HG02642 (cell line): ENCODE results near the gene DCP1B.

Experiments
- ATAC-seq: cut with Tn5 transposase; IDR thresholded peaks from one replicate; pipeline ENCODE4 v1.9.1; 2021; ENCODE audit warnings: mild to moderate bottlenecking; ENCODE audit not compliant: unreplicated experiment, poor library complexity

The DCP1B gene

DNA sequence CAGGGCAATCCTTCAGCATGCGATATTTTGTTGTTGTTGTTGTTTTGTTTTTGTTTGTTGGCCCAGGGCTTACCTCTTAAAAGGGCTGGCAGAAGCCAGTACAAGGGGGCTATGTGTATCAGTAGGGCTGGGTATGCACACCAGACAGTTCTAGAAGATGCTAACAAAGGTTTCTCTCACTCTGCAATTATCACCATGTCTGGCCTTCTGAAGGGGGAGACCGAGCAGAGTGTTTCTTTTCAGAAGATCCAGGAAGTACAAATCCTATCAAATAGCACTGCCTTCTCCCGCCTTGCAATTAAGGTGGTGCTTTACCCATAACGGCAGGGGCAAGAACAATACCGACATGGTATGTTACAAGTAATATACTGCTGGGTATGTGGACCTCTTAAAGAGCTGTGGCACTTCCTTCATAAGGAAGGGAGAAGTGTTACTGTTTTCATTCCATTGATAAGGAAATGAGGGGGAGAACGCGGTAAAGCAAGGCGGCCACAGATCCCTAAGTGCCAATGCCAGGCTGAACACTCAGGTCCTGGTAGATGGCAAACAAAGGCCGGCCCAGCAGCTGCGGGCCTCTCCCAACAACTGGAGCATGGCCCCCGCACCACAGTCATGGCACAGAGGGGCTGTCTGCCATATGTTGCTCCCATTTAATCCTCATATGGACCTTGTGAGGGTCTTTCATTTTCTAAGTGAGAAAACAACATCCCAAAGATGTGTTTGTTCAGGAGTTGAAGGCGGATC, 66.6 kb downstream of the DCP1B start:
- no peak for ATAC-seq

DNA sequence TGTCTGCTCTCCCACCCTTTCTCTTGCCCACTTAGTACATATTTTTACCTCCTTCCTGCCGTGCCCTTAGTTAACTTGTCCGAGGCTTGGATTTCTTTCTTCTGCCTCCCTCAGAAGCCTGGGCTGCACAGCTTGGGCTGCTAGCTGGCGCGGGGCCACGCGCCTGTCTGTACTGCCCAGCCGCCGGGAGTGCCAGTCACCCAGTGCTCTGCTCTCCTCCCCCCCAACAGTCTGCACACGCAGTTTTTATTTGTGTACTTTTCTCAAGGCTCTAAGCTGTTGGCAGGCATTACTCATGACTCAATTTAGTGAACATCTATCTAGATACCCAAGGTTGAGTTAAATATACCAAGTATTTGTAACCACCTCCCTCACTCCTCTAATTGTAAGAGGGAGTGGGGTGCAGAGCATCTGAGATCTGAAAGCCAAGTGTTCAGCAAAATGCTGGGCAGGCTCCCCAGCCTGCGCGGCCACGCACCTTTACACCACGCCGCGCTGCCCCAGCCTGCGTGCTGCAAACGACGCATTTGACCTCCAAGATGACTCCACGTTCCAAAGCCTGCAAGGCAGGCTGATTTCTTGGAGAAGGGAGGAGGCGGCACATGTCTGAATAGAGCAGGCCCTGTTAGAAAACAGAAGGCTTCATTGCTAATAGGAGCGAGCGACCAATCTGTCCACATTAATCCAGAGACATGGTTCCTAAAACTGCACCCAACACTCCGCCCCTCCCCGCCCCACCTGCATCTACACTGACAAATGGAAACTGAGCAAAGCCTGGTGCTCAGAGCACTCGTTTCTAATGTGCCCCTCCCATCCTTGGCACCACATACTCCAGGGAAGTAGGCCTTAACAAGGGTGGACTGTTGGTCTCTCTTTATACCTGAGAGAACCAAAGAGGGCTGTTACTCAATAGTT, 67.6 kb downstream of the DCP1B start:
- no peak for ATAC-seq

DNA sequence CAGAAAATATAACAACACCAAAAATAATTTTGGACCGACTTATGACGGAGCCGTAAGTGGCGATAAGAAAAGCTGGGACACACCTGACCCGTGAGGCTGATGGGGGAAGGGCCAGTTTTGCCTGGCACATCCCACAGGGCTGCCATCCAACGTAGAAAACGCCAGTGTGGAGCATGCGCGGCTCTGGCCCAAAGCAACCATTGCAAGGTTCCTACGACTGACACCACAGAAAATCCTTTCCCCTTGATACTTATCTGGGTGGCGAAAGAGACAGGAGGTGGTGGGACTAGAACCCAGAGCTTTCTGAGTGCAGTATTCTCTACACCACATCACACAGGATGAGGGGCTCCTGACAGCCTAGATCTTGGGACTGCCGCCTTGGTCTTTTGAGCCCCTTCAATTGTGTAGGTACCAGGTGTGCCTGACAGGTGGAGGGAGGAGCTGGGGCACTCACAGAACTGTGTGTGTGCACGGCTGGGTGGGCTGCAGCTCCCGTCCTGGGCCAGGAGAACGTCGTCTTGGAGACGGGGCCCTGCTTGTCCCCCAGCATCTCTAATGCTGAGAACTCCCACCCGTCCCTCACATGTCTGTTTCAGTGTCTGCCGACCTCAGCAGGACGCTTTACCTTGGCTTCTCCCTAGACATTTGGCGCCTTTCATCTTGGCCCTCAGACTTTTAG, 68.4 kb downstream of the DCP1B start:
- no peak for ATAC-seq

DNA sequence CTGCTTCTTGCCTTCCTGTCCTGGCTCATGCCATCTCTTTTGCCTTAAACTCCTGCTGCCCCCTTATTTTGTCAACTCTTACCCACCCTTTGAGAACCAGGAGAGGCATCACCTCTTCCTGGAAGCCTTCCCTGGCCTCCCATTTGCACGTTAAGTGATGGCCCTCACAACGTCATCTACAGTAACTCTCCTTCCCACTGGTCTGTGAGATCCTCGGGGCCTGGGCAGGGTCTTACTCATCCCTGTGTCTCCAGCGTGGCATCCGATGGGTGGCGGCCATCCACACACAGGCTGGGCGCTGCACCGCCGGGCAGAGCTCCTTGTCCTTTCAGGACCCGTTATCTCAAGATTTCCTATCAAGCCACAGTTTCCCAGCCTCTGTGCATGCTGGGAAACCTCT, 69.0 kb downstream of the DCP1B start:
- no peak for ATAC-seq

DNA sequence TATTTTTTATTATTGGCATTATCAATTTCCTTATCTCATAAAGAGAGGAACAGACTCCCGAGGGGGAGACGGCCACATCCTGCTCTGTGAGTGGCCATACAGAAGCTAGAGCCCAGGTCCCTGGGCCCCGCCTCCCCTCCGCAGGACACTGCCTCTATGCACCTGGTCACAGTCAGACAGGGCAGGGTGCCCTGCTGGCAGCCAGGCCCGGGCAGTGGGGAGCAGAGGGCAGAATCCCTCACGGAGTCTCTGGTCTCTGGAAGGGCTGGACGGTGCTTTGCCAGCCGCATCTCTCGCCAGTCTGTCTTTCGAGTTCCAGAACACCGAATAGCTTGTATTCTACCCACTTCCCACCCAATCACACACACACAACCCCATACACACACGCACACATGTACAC, 69.4 kb downstream of the DCP1B start:
- ATAC-seq: no peak

DNA sequence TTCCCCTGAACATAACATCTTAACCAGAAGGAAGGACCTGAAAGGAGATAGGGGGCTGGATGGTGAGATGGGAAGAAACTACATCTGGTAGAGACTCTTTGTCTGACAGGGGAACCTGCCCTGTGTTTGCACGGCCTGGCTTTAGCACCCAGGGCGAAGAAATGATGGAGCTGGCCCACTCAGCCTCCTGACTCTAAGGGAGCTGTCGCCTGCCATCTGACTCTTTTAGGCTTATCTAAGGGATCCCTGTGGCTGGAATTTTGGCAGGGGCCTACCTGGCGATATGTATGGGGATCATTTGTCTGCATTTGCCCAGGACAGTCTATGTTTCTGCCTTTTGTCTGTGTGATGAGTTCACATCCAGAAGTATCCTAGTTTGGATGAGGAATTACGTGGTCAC, 70.2 kb downstream of the DCP1B start:
- no peak for ATAC-seq

DNA sequence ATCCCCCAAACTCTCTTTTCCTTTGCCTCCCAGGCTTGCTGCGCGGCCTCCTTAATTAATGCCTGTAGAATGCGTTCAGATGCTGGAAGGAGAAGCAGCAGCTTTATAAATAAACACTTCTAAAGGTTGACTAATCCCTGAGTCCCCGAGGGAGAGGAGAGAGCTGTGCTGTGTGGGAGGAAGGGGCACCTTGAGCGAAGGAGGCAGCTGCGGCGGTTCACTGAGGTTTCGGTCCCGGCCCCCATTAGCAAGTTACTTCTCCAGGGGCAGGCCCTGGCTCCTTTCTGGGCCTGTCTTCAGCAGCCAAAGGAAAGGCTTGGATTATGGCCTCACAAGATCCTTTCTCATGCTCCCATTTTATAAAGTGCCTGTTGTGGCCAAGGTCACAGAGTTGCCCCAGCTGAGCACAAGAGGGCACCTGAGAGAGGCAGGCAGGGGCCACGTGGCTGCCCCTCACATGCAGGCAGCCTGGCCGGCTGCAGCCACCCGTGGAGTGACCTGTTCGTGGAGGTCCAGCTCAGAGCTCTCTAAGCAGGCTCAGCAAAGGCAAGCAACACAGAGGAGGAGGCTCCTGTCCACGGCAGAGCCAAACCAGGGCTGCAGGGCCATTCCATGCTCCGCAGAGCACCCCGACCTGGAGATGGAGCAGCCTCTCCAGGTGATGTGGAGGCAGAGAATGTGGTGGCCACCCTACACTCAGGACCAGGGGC, 70.8 kb downstream of the DCP1B start:
- no peak for ATAC-seq

DNA sequence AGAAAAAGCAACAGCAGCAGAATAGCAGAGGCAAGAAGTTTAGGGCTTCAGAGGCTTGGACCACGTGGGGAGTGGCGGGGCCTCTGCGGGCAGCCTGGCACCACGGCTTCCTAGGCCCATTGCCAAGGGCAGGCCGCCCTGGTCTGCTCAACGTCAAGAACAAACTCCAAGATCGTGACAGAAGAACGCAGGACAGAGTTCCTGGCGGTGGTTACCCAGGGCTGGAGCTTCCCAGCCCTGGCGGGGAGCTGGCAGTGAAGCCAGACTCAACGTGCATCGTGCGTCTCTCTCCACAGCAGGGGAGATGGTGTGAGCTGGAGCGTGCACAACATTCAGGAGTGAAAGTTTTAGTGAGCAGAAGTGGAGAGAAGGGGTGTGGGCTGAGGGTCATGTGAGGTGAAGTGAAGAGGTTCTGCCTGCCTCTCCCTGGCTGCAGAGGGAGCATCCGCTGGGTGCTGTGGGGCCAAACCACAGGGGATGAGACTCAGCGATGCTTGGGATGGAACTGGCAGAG, 71.9 kb downstream of the DCP1B start:
- no peak for ATAC-seq

DNA sequence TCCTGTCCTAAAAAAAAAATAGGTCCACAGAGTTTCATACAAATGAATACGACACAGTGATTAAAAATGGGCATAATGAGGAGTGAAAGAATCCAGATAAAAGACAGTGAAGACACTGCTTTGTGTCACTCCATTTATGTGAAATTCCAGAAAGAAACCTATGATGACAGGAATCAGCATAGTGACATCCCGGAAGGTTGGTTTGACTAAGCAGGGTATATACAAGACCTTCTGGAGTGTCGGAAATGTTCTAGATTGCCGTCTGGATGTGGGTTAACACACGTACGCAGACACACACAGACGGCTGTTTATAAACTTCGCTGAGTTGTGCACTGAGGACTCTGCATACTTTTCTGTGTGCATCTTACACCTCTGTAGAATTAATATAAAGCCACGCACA, 72.6 kb downstream of the DCP1B start:
- no peak for ATAC-seq

DNA sequence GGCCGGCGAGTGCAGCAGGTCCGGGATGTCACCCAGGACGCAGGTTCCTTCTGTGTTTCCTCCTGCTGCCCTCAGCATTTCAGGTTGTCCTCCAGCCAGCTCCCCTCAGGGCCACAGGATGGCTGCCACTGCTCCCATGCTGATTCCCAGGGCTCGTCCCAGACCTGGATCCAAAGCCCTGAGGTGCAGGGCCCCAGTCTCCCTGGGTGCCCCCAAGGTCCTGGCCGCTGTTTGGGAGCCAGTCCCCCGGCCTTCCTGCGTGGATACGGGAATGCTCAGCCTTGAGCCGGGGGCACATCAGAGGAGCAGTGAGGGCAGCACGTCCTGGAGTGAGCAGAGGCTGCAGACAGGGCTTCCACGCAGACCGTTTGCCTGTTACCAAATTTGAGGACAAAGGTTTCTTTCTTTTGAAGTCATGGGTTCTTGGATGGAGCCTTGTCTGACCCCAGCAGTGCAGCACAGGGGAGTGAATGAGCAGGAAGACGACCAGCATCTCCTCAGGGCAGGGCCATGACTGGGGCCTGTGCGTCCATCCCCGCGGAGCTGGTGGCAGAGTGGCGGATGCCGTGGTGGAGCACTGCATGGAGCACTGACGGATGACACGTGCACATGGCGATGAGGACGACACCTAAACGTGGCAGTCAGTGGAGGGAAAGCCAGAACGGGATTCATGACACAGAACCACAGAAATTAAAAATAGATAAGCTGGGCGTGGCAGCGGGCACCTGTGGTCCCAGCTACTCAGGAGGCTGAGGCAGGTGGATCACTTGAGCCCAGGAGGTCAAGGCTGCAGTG, 73.3 kb downstream of the DCP1B start:
- ATAC-seq: no peak

DNA sequence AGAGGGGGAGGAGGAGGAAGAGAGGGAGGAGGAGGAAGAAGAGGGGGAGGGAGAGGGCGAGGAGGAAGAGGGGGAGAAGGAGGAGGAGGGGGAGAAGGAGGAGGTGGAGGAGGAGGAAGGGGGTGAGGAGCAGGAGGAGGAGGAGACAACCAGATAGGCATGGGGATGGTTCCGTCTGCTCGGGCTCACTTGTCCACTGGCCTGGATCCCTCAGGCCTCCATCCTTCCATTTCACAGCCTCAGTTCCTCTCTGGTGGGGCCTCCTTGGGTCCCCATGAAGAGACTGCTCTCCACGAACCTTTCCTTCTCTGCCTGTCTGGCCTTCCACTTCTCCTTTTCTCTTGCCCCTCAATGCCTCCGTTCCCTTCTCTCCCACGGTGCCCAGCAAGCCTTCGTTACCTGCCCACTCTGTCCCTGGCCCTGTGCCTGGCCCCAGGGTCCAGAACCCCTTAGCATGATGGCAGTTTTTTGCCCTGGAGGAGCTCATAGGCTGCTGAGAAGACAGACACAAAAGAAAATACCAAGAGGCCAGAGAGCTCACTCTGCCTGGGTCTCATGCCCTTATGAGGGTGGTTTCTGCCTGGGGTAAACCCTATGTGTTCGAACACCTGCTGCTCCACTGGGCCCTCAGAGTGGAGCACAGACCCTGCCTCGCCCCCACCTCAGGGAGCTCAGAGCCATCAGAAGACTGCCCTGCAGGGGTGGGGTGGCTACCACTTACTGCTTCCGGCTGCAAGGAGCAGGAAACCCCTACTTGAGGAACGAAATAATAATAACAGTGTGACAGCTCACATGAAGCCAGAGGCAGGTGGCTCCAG, 74.1 kb downstream of the DCP1B start:
- no peak for ATAC-seq

DNA sequence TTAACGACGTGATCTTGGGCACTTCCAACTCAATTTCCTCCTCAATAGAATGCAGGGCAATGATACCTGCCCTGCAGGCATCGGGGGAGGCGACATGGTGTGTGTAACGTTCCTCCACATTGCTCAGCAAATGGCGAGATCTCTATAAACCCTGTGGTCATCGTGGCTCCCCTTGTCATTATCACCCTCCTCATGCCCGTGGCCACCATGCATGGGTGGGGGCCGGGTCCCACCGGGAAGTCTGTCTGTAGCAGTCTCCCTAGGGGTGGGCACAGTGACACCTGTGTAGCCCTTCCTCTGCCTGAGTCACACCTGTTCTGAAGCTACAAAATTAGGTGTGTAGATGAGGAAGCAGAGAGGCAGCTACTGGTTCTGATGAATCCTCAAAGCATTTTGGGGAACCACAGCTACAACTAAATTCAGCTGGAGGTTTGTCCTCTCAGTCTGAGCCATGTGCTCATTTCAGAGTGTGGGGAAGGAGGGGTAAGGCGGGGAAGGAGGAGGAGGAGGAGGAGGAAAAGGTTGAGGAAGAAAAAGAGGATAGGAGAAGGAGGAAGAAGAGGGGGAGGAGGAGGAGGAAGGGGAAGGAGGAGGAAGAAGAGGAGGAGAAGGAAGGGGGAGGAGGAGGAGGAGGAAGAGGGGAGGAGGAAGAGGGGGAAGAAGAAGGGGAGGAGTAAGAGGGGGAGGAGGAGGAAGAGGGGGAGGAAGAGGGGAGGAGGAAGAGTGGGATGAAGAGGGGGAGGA, 74.8 kb downstream of the DCP1B start:
- ATAC-seq: no peak

DNA sequence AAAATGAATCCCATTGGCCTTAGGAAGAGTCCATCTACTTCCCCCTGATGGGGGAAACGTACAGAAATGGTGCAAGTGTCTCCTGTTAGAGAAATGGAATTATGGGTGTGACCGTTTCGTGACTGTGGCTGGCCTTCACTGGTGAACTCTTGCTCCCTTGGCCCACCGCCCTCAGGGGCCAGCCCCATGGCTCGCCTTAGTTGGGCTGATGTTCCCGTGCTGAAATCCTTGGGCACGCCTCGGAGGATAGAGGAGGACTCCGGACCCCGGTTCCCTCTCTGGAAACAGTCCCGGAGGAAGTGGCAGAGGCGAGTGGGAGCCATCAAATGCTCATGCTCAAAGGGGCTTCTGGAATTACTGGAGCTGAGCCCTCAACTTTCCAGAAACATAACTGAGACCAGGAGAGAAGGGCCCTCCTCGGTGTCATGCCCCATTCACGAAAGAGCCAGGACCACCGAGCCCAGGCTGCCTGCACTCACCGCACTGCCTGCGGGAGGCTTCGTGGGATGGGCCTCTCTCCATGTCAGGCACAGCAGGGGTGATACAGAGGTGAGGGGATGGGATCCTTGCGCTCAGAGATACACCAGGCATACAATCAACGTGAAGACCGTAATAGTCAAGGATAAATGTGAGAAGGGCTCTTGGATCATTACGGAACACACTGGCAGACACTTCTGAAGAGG, 75.7 kb downstream of the DCP1B start:
- ATAC-seq: no peak

DNA sequence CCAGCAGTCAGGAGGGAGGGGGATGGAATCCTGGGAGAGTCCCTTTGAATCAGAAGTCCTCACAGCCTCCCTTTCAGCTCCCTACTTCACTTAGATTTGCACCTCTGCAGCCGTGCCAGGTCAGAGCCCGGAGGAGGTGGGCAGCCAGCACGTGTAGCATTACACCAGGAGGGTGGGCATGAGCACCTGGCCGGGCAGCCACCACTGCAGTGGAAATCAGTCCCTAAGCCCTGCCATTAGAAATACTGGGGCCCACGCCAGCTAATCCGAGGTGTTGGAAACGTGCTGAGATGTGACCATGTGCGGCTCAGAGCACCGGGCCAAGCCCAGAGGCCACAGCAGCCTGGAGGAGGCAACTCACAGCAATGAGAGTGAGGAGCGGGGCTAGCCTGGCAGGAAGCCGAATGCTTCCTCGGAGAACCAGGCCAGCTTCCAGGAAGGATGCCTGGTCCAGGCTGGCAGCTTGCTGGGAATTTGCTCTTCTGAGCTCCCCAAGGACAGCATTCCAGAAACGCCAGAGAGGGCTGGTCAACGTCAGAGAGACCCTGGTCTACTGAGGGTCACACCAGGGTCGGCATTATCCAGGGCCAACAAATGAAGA, 76.4 kb downstream of the DCP1B start:
- ATAC-seq: no peak

DNA sequence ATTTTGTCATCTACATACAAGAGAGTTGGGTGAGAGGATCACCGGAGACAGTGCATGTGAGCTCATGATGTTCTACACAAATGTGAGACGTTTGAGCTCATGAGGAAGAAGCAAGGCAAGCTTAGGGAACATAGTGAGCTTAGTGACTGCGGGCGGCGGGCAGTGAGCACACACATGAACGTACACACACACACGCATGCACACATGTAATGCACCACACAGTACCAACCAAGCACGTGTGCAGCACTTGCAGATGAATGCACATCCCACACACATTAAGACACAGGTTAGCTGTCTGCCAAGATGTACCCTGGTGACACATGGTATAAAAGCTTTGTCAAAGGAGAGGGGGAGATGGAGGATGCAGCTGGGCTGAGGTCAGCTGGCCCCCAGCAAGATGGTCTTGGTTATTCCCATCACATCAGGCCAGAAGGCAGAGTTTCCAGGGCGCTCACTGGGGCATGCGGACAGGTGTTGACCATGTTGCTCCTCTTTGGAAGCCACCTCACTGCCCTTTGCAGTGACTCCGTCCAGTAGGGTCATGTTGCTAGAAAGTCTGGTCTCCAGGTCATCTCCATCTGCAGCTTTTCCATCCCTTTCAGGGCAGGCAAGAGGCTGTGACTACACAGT, 77.1 kb downstream of the DCP1B start:
- no peak for ATAC-seq

DNA sequence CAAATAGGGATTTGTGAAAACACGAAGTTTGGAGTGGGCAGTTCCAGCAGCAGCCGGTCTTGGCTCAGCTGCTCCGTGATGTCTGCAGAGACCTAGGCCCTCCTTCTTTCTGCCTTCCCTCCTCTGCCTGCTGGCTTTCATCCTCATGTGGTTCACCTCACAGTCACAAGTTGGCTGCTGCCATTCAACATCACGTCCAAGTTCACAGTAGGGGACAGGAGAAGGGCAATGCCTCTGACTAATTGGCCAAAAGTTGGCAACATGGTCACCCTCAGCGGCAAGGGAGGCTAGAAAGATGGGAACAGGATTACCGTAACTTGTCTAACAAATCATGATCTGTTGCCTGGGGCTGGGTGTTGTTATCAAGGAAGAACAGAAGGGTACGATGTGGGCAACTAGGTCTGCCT, 78.0 kb downstream of the DCP1B start:
- ATAC-seq: no peak

DNA sequence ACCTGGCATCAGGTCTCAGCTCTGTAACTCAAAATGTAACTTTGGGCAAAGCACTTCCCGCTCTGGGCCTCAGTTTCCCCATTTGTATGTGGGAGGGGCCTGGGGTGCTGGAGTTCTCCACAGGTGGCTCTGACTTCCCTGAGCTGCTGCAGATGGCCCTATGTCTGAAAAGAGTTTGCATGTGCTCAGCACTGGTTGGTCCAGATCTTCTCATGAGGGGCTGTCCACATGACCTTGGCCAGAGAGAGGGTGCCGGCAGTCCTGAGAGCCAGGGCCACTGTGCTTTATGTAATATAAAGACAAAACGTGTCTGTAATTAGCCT, 78.6 kb downstream of the DCP1B start:
- no peak for ATAC-seq
